ENCODE results near the gene PLEKHS1.

- TF ChIP-seq CTCF (IDR thresholded peaks at IDR 0.05; ENCODE audit: insufficient read depth, low read length) = no peak
- no peak for TF ChIP-seq REST (IDR thresholded peaks at IDR 0.05; ENCODE audit: insufficient replicate concordance, low read depth)
- no peak for TF ChIP-seq POLR2AphosphoS5 (IDR thresholded peaks at IDR 0.05; ENCODE audit: low read depth)
These were observed 14.4 kb downstream of the PLEKHS1 start for GRCh38 chr10:113765910-113766309.

Measured in HL-60 (cell line).